Suprapubic skin (tissue), 4 donors: Measurements from ENCODE around the gene WDR45B. TPM values are rescaled to one million over a fixed set of nuclear protein-coding genes. Genes with fewer than 3 reads are reported as not detected.

Experiments
- DNase-seq, 2 donors: peaks; one replicate each; pipeline ENCODE4 v3.0.0-alpha.2; 2019; ENCODE audit warnings: low spot score in 2 of 2
- H3K27ac ChIP-seq: fragments of 200-600 bp; sonication (generic); one replicate; pipeline ENCODE4 v1.5.1; 2019
- H3K27me3 ChIP-seq: fragments of 200-600 bp; sonication (generic); one replicate; pipeline ENCODE4 v1.5.1; 2019
- H3K36me3 ChIP-seq: fragments of 200-600 bp; sonication (generic); one replicate; pipeline ENCODE4 v1.5.1; 2019
- H3K4me1 ChIP-seq: fragments of 200-600 bp; sonication (generic); one replicate; pipeline ENCODE4 v1.5.1; 2019
- H3K4me3 ChIP-seq: fragments of 200-600 bp; sonication (generic); one replicate; pipeline ENCODE4 v1.5.1; 2019; ENCODE audit warnings: mild to moderate bottlenecking
- H3K9me3 ChIP-seq: fragments of 200-600 bp; sonication (generic); one replicate; pipeline ENCODE4 v1.5.1; 2019
- EP300 ChIP-seq: sonication (generic); formaldehyde crosslinking; IDR thresholded peaks from one replicate; pipeline ENCODE4 v1.6.1; 2017; ENCODE audit warnings: antibody characterized with exemption
- POLR2A ChIP-seq, 2 donors: fragments of 450-650 bp; IDR thresholded peaks; one replicate each; pipeline ENCODE4 v1.6.1; 2017; ENCODE audit warnings: antibody characterized with exemption in 2 of 2, mild to moderate bottlenecking in 2 of 2, moderate library complexity in 2 of 2
- POLR2AphosphoS5 ChIP-seq, 3 donors: sonication (generic); formaldehyde crosslinking; IDR thresholded peaks; one replicate each; pipeline ENCODE4 v1.6.1; 2017; ENCODE audit warnings: antibody characterized with exemption in 3 of 3
- WGBS: methylation state at CpG from one replicate; pipeline ENCODE4 v1.1.5; 2018; 5-methylcytosine and 5-hydroxymethylcytosine counted together
- total RNA-seq, 4 donors: library from RNA; depleted of rRNA; stranded (reverse); fragments of >200 nt; gene quantifications; one replicate each; pipeline ENCODE4 v1.1.0, GENCODE V29; 2016
- TF ChIP-seq, protein P1 (sequence below), 2 donors: fragments of 200-600 bp in 1 of 2; fragments of 450-650 bp in 1 of 2; sonication (generic) in 1 of 2; IDR thresholded peaks; one replicate each; pipeline ENCODE4 v1.5.1; 2016 to 2019; ENCODE audit warnings: antibody characterized with exemption in 2 of 2, mild to moderate bottlenecking in 1 of 2, moderate library complexity in 1 of 2

Gene WDR45B
- total RNA-seq, 4 donors from 2014 or later, result 70.1 to 96.8 (median 90.0) TPM

DNA sequence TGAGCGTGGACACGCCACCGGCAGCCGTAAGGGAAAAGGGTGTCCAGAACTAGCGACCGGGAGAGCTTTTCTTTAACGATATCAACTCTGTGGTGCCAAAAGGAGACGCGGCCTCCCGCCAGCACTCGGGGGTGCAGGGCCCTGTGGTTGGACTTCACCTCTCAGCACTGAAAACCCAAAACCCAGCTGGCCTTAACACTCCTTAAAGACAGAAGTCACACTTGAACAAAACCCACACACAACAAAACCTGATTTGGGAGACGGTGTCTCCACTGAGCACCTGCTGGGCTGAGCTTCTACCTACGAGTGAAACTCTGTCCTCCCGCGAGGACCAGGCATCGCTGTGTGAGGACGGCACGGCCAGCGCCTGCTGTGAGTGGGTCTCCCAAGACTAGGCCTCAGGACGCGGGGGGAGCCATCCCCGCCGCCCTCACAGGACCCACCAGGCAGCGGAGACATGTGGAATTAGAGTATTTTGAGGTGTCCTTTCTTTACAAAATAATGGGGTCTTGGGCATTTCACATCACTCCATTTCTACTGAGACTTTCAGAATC, 46.7 kb downstream of the WDR45B start:
- WGBS, result 92% methylated on average over 24 of the region's 24 CpGs
- Histone ChIP-seq H3K4me1 (peaks cover 17% of the 10 kb centered on the region), H3K27ac (no peak overlapping the region), H3K9me3 (no peaks in the 10 kb centered on the region), H3K27me3 (no peaks in the 10 kb centered on the region), H3K36me3 (peaks cover 72% of the 10 kb centered on the region), H3K4me3 (no peak overlapping the region)
- no peak for DNase-seq
- no peak for TF ChIP-seq POLR2AphosphoS5 (IDR thresholded peaks at IDR 0.05)
- no peak for TF ChIP-seq EP300
- no peak for TF ChIP-seq POLR2A (IDR thresholded peaks at IDR 0.05)
- TF ChIP-seq, protein P1, sequence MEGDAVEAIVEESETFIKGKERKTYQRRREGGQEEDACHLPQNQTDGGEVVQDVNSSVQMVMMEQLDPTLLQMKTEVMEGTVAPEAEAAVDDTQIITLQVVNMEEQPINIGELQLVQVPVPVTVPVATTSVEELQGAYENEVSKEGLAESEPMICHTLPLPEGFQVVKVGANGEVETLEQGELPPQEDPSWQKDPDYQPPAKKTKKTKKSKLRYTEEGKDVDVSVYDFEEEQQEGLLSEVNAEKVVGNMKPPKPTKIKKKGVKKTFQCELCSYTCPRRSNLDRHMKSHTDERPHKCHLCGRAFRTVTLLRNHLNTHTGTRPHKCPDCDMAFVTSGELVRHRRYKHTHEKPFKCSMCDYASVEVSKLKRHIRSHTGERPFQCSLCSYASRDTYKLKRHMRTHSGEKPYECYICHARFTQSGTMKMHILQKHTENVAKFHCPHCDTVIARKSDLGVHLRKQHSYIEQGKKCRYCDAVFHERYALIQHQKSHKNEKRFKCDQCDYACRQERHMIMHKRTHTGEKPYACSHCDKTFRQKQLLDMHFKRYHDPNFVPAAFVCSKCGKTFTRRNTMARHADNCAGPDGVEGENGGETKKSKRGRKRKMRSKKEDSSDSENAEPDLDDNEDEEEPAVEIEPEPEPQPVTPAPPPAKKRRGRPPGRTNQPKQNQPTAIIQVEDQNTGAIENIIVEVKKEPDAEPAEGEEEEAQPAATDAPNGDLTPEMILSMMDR (IDR thresholded peaks at IDR 0.05), result no peak

DNA sequence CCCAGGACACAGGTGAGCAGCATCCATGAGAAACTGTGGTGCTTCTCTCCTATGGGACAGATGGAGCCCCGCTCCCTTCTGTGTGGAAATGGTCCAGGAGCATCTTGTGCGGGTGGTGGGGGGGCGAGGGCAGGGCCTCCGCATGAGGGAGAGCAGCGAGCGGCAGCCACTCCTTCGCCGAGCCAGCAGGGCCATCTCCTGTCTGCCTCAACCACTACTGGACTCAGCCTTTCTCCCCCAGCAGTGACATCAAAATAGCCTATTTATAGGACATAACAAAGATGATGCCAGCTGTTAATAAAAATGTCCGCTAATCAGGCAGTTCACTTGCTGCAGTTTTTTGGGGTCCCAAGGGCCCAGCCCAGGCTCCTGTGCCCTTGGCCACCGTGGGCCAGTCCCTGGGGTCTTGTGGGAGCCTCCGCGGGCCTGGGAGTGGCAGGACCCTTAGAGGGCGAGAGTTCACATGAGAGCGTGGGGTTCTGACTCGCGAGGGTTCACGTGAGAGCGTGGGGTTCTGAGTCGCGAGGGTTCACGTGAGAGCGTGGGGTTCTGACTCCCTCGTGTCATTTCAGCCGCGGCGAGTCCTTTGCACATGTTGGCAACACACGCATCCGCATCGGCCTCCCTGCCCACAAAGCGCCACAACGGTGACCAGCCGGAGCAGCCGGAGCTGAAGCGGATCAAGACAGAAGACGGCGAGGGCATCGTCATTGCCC, 47.4 kb downstream of the WDR45B start:
- no peak overlapping the region for H3K4me3 ChIP-seq
- no peaks in the 10 kb centered on the region for H3K27me3 ChIP-seq
- no peak for DNase-seq
- peaks cover 11% of the 10 kb centered on the region for H3K4me1 ChIP-seq
- TF ChIP-seq POLR2A (IDR thresholded peaks at IDR 0.05) (no peak), POLR2AphosphoS5 (IDR thresholded peaks at IDR 0.05) (no peak), EP300 (no peak)
- TF ChIP-seq, protein P1 (IDR thresholded peaks at IDR 0.05), result no peak
- peaks cover 75% of the 10 kb centered on the region for H3K36me3 ChIP-seq
- no peak overlapping the region for H3K27ac ChIP-seq
- no peaks in the 10 kb centered on the region for H3K9me3 ChIP-seq
- WGBS, result 96% methylated on average over 35 of the region's 37 CpGs

DNA sequence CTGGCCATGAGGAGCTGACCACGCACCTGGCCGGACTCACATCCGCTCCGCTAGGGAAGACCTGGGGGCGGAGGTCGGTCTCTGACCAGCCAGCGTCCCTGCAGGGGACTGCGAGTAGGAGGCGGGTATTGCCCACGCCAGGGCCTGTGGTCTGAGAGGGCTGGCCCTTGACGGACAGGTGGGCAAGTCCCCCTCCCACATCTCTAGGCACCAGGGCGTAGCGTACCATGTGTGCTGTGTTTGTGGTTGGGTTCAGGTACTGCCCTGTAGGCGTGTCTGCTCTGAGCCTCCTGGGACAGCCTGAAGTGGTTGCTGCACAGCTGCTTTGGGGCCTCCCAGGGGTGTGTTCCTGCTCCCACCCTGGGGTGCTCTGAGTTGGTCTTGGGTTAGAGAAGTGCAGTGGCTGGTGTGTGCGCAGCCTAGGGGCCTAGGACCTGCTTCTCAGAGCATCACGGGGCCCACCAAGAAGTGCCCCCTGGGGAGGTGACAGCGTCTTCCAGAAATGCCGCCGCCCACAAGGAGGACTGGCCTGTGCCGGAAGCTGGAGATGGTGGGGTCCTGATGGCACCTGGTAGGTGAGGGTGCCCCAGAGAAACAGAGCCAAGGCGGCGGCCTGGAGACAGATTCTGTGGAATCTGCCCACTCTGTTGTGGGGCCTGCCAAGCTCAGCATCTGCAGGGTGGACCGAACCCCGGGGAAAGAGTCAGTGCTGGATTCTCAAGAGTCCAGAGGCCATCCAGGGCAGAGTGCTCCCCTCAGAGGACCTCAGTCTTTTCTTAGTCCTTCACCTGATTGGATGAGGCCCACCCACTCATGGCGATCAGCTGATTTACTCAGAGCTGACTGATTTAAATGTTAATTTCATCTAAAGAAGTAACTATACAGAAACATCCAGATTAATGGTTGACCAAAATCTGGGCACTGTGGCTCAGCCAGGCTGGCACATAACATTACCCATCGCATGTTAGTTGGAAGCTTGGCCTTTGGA, 48.3 kb downstream of the WDR45B start:
- H3K9me3 ChIP-seq, result no peaks in the 10 kb centered on the region
- DNase-seq, result no peak
- peaks cover 79% of the 10 kb centered on the region for H3K36me3 ChIP-seq
- no peak overlapping the region for H3K27ac ChIP-seq
- 96% methylated on average over 23 of the region's 26 CpGs for WGBS
- no peak overlapping the region for H3K4me3 ChIP-seq
- TF ChIP-seq EP300, result no peak
- H3K4me1 ChIP-seq, result peaks cover 11% of the 10 kb centered on the region
- no peaks in the 10 kb centered on the region for H3K27me3 ChIP-seq

DNA sequence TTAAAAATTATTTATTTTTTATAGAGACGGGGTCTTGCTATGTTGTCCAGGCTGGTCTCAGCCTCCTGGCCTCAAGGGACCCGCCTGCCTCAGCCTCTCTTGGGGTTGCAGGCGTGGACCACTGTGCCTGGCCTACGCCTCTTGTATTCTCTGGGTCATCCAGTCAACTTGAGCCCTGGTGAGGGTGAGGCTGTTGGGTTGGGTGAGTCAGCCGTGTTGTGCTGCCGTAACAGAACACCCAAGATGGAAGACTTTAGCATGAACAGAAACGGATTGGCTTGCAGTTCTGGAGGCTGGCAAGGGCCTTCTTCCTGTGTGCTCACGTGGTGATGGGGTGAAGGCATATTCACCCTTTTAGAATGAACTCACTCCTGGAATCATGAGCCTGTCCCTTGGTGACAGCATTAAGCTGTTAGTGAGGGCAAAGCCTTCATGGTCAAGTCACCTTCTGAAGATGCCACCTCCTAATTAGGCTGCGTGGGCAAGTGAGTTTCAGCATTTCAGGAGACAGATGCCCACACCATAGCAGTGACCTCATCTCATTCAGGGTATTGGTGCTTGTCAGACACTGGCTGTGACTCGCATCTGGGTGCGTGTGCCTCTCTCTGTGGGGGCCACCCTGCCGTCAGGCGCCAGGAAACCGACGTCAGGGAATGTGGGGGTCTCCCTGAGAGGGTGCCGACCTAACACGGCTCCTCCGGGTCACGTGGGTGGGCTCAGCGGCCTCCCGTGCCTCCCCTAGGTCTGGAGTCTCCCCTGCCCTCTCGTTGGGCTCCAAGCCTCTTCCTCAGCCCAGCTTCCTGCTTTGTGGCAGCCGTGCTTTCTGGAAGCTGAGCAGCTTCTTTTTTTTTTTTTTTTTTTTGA, 49.8 kb downstream of the WDR45B start:
- no peak overlapping the region for H3K27ac ChIP-seq
- TF ChIP-seq, protein P1 (IDR thresholded peaks at IDR 0.05), result no peak
- TF ChIP-seq POLR2AphosphoS5 (IDR thresholded peaks at IDR 0.05) (no peak), EP300 (no peak), POLR2A (IDR thresholded peaks at IDR 0.05) (no peak)
- WGBS, result 78% methylated on average over 20 of the region's 23 CpGs

More for the DNA sequence above, 49.8 kb downstream of the WDR45B start:
- Histone ChIP-seq H3K9me3 (no peaks in the 10 kb centered on the region), H3K36me3 (peaks cover 65% of the 10 kb centered on the region), H3K4me3 (no peak overlapping the region), H3K4me1 (peaks cover 25% of the 10 kb centered on the region), H3K27me3 (no peaks in the 10 kb centered on the region)
- no peak for DNase-seq
